GM18505 (cell line): ENCODE results near the gene BEND7.

Experiments used
- ATAC-seq: cut with Tn5 transposase; IDR thresholded peaks from one replicate; pipeline ENCODE4 v1.9.1; 2021; ENCODE audit not compliant: unreplicated experiment
- POLR2A ChIP-seq: IDR thresholded peaks from 4 replicates; pipeline ENCODE4 v1.6.1; 2011; ENCODE audit warnings: borderline replicate concordance; ENCODE audit not compliant: insufficient read depth, insufficient read length; ENCODE audit errors: extremely low read depth

Gene BEND7

GRCh38 chr10:13529714-13529973, 830 bp upstream of the BEND7 start:
- TF ChIP-seq POLR2A: no peak

GRCh38 chr10:13528123-13528874, 515 bp downstream of the BEND7 start:
- TF ChIP-seq POLR2A: no peak
- no peak for ATAC-seq

More at GRCh38 chr10:13529714-13529973, 830 bp upstream of the BEND7 start:
- no peak for ATAC-seq

GRCh38 chr10:13527864-13528122, 1.0 kb downstream of the BEND7 start:
- TF ChIP-seq POLR2A: no peak
- no peak for ATAC-seq

- ATAC-seq: no peak
- no peak for TF ChIP-seq POLR2A
These were observed 1.6 kb downstream of the BEND7 start for GRCh38 chr10:13526948-13527863.

GRCh38 chr10:13525663-13526062, 3.2 kb downstream of the BEND7 start:
- ATAC-seq: no peak
- no peak for TF ChIP-seq POLR2A

- TF ChIP-seq POLR2A: no peak
- ATAC-seq: no peak
These were observed 7.8 kb downstream of the BEND7 start for GRCh38 chr10:13521026-13521425.

GRCh38 chr10:13520194-13520593, 8.6 kb downstream of the BEND7 start:
- no peak for TF ChIP-seq POLR2A
- ATAC-seq: no peak

GRCh38 chr10:13518076-13518692, 10.6 kb downstream of the BEND7 start:
- no peak for TF ChIP-seq POLR2A
- no peak for ATAC-seq

- no peak for TF ChIP-seq POLR2A
- no peak for ATAC-seq
These were observed 11.1 kb downstream of the BEND7 start for GRCh38 chr10:13517675-13518074.

GRCh38 chr10:13516176-13516575, 12.6 kb downstream of the BEND7 start:
- TF ChIP-seq POLR2A: no peak
- no peak for ATAC-seq

GRCh38 chr10:13515467-13515866, 13.3 kb downstream of the BEND7 start:
- no peak for TF ChIP-seq POLR2A
- no peak for ATAC-seq

GRCh38 chr10:13514296-13514695, 14.5 kb downstream of the BEND7 start:
- no peak for TF ChIP-seq POLR2A
- no peak for ATAC-seq

- ATAC-seq: no peak
- no peak for TF ChIP-seq POLR2A
These were observed 16.2 kb downstream of the BEND7 start for GRCh38 chr10:13512564-13512963.

GRCh38 chr10:13511409-13511808, 17.4 kb downstream of the BEND7 start:
- no peak for TF ChIP-seq POLR2A
- ATAC-seq: no peak
